PFSK-1 (cell line): ENCODE data around the gene PRSS38.

Experiments used
- FOXP2 ChIP-seq: optimal IDR thresholded peaks from 2 replicates; pipeline ENCODE3; 2011; ENCODE audit warnings: borderline replicate concordance, control low read depth, inconsistent platforms; ENCODE audit not compliant: insufficient read depth; ENCODE audit errors: extremely low read length, extremely low read depth
- POLR2AphosphoS5 ChIP-seq: IDR thresholded peaks from 2 replicates; pipeline ENCODE4 v1.6.1; 2012; ENCODE audit warnings: low read depth, mild to moderate bottlenecking, control low read depth, low read length, moderate library complexity
- SIN3A ChIP-seq: IDR thresholded peaks from 2 replicates; pipeline ENCODE4 v1.6.1; 2012; ENCODE audit warnings: mild to moderate bottlenecking, low read length, moderate library complexity, borderline replicate concordance; ENCODE audit not compliant: insufficient read depth
- TAF1 ChIP-seq: IDR thresholded peaks from 2 replicates; pipeline ENCODE4 v1.6.1; 2012; ENCODE audit warnings: low read length, control low read depth, borderline replicate concordance; ENCODE audit not compliant: insufficient read depth
- TF ChIP-seq, protein P1 (sequence below), 2 experiments: IDR thresholded peaks; 2 replicates each; pipeline versions ENCODE4 v1.6.1 to v1.8.0; 2011 to 2012; ENCODE audit warnings: low read depth in 2 of 2, low read length in 2 of 2, control low read depth in 1 of 2, inconsistent platforms in 1 of 2, mild to moderate bottlenecking in 1 of 2, moderate library complexity in 1 of 2; ENCODE audit not compliant: insufficient read depth in 1 of 2

- no peak for TF ChIP-seq TAF1
- no peak for TF ChIP-seq POLR2AphosphoS5
- TF ChIP-seq SIN3A: no peak
- TF ChIP-seq, protein P1, sequence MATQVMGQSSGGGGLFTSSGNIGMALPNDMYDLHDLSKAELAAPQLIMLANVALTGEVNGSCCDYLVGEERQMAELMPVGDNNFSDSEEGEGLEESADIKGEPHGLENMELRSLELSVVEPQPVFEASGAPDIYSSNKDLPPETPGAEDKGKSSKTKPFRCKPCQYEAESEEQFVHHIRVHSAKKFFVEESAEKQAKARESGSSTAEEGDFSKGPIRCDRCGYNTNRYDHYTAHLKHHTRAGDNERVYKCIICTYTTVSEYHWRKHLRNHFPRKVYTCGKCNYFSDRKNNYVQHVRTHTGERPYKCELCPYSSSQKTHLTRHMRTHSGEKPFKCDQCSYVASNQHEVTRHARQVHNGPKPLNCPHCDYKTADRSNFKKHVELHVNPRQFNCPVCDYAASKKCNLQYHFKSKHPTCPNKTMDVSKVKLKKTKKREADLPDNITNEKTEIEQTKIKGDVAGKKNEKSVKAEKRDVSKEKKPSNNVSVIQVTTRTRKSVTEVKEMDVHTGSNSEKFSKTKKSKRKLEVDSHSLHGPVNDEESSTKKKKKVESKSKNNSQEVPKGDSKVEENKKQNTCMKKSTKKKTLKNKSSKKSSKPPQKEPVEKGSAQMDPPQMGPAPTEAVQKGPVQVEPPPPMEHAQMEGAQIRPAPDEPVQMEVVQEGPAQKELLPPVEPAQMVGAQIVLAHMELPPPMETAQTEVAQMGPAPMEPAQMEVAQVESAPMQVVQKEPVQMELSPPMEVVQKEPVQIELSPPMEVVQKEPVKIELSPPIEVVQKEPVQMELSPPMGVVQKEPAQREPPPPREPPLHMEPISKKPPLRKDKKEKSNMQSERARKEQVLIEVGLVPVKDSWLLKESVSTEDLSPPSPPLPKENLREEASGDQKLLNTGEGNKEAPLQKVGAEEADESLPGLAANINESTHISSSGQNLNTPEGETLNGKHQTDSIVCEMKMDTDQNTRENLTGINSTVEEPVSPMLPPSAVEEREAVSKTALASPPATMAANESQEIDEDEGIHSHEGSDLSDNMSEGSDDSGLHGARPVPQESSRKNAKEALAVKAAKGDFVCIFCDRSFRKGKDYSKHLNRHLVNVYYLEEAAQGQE (IDR thresholded peaks at IDR 0.05; ENCODE audit: insufficient read depth in 1 of 2, low read depth in 2 of 2, low read length in 2 of 2): no peak
- TF ChIP-seq FOXP2: no peak
Measured at GRCh38 chr1:227786673-227787512, 28.6 kb upstream of the PRSS38 start.
